Left kidney (tissue), 2 donors: ENCODE measurements around the gene HERPUD1. TPM values are rescaled to one million over a fixed set of nuclear protein-coding genes. Genes with fewer than 3 reads are reported as not detected.
"Not testable (repeated sequence)": the region's sequence is repeated elsewhere in the genome, so short reads cannot be mapped to it uniquely, and the experiment has no call there.

Source experiments
- DNase-seq: peaks from one replicate; pipeline ENCODE4 v3.0.0-alpha.2; 2013
- polyA plus RNA-seq: library from polyadenylated mRNA; unstranded; fragments of 120-200 nt; gene quantifications from one replicate; pipeline ENCODE4 v1.2.1, GENCODE V29; 2013; ENCODE audit not compliant: insufficient read length

HERPUD1 gene
- polyA plus RNA-seq, 1 donor: 117 TPM

DNA sequence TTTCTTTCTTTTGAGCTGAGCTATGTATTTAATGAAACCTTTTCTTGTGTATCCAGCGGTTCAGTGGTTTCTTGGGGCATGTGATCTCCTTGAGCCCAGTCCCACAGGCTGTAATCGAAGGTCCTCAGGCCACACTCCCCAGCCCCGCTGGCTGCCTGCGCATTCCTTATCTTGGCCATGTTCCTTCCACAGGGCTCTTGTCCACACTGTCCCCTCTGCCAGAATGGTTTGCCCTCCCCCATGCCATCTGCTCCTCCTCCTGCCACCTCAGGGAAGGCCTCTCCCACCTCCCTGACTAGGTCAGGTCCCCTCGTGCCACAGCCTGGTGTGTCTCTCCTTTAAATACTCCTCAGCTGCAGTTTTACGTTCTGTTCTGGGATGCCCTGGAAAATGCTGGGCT, 45.3 kb downstream of the HERPUD1 start:
- no peak for DNase-seq

DNA sequence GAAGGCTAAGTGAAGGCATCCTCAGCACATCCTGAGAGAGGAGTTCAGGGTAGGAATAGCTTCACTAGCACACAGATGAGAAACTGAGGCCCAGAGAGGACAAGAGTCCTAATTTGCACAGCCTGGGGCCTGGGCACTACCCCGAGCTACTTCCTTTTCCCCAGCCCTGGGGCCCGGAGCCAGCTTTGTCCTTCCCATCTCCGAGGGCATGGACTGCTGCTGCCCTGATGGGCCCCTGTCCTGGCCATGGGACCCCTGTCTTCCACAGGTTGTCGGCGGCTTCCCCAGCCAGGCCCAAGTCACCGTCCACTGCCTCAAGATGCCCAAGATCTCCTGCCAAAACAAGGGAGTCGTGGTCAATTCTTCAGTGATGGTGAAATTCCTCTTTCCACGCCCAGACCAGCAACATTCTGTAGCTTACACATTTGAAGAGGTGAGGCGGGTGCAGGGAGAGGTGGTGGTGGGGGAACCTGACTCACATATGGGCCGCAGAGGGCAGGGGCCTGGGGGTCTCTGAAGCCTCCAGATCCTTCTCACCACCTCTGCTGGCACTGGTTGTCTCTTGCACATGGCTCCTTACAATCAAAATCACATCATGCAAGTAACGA, 46.0 kb downstream of the HERPUD1 start:
- no peak for DNase-seq

DNA sequence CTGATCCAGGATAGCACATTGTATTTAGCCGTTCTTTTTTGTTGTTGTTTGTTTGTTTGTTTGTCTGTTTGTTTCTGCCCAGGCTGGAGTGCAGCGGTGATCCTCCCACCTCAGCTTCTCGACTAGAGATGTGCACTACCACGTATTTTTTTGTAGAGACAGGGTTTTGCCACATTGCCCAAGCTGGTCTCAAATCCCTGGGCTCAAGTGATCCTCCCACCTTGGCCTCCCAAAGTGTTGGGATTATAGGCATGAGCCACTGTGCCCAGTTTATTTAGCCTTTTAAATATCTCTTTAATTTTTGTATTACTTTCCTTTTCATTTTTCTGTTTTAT, 48.2 kb downstream of the HERPUD1 start:
- DNase-seq: no peak

DNA sequence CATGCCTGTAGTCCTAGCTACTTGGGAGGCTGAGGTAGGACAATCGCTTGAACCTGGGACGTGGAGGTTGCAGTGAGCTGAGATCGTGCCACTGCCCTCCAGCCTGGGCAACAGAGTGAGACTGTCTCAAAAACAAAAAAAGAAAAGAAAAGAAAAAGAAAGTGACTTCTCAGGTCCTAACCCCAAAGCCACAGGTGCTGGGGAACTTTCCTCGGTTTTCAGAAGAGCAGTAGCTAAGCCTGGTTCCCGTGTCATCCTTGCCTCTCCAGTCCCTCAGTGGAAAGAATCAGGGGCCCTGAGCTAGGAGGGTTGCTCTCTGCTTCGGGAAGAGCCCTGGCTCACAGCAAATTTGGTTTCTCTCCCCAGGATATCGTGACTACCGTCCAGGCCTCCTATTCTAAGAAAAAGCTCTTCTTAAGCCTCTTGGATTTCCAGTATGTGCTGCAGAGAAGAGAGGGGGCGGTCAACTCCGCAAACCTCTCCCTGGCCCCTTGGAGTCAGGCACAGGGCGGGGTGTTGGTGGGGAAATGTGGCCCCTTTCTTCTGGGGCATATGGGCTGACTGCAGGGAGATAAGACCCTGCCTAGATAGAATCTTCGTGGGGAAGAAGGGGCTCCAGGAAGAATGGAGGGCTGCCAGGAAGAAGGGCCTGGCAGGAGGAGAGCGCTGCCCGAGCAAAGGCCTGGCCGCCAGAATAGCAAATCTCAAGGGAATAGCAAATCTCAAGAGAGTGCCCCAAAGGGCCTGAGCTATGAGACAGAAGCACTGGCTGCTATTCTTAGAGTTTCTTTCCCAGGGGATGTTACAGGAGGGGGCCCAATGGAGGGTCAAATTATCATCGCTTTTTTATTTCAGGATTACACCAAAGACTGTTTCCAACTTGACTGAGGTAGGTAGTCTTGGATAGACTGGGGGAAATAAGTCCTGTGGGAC, 49.1 kb downstream of the HERPUD1 start:
- no peak for DNase-seq

DNA sequence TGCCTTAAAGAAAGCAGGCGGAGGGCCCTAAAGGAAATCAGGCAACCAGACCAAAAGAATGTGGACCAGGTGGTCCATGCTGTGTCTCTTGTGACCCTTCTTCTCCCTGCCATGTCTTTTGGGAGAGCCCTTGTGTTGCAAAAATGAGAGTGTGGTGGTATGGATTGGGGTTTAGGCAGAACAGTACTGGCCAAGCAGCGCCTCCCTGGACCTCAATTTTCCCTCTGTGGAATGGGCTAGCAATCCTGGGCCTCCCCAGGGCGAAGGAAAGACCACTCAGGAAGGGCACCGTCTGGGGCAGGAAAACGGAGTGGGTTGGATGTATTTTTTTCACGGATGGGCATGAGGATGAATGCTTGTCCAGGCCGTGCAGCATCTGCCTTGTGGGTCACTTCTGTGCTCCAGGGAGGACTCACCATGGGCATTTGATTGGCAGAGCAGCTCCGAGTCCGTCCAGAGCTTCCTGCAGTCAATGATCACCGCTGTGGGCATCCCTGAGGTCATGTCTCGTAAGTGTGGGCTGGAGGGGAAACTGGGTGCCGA, 49.9 kb downstream of the HERPUD1 start:
- DNase-seq: no peak

DNA sequence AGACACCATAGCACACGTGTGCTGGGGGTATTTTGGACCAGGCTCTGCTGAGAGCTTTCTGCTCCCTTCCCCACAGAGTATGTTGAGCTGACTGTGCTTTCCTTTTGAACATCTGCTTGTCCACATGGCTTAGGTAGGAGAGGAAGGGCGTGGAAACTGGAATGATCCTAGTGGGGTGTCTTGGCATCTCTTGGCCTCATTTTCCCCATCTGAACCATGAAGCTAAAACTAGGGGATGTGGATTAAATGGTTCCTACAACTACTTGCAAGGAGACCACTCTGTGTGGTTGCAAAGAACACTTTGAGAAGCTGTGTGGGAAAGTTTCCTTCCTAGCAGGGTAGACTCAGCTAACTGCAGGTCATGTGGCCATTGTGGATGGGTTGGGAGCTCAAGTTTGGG, 50.8 kb downstream of the HERPUD1 start:
- DNase-seq: no peak

DNA sequence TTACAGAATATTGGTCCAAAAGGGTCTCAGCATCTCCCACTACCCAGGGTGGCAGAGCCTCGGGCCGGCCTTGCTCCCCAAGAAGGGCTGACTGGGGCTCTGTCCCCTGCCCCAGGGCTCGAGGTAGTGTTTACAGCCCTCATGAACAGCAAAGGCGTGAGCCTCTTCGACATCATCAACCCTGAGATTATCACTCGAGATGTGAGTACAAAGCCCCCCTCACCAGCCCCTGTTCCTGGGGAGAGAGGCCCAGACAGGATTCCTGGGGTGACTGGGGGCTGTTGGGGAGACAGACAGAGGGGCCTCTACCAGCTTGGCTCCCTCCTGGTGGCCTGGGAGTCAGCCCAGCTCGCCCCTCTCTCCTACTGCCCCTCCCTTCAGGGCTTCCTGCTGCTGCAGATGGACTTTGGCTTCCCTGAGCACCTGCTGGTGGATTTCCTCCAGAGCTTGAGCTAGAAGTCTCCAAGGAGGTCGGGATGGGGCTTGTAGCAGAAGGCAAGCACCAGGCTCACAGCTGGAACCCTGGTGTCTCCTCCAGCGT, 51.3 kb downstream of the HERPUD1 start:
- DNase-seq: no peak

DNA sequence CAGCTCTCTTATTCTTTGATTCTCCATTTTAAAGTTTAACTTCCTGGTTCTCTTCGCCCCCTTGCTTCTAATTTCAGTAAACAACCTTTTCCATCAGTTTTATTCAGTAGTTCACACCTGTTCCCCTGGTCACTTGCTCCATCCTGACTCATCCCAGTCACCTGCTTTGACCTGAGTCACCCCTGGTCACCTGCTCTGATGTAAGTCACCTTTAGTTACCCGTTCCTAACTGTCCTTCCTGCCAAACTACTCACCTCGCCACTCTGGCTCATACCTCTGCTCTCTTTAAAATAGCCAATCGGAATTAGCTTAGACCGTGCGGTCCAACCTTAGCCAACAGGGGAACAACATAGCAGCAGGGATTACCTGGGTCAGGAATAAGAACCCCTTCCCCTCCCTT, 52.7 kb downstream of the HERPUD1 start:
- DNase-seq: no peak

DNA sequence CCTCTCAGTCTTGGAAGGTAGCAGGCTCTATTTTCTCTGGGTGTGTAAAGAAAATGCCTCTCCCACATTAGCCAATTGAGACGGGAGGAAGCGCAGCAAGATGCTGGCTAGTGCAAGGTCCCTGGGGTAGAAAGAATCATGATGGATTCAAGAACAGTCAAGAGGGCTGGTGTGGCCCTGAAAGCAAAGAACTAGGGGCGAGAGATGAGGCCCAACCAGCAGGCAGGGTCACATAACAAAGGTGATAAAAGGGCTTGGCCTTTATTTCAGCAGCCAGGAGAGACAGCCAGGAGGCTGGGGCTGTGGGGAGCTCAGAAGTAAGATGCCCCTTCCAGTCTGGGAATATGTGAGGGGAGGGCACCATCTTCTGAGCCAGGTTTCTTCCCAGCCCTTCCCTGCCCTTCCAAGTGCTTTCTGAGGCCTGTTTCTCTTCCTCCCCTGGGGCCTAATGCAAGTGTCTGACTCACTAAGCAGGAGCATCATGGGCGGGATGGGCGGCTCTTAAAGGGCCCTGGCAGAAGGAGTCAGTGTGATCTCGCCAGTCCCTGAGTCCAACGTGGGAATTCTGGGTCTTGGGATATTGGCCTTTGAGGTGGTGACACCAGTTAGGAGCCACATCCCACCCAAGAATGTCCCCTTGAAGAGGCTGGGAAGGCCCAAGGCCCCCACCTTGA, 53.5 kb downstream of the HERPUD1 start:
- no peak for DNase-seq

DNA sequence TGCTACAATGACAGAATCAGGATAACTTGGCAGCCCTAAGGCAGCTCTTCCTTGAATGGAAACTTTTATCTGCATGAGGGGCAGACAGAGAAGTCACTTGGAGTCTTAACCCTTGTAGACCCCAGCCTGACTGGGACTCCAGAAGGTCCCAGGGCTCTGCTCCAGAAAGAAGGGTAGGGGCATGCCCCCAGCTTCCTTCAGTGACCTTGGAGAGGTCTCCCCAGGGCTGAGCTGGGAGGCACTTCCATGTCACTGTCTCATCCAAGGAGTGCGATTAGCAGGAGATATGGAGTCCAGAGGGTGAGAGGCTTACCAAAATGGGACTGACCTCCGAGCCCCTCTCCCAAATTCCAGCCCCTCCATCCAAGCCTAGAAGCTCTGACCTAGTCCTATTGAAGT, 54.0 kb downstream of the HERPUD1 start:
- DNase-seq: no peak

DNA sequence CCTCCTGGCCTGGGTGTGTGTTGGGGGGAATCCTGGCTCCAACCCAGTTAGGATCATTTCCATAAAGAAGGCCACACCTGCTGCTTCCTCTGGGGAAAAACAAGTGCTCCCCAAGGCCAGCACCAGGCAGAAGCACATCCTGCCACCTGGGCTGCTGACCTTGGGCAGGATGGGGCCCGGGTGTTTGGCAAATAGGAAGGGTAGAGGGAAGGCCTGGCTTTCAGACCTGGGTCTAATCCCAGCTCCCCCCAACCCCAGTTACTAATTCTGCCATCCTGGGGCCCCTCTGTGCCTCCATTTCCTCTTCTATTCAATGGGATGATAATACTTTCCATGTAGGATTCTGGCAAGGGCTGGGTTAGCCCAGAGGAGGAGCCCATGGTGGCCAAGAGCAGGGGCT, 54.4 kb downstream of the HERPUD1 start:
- DNase-seq: no peak

DNA sequence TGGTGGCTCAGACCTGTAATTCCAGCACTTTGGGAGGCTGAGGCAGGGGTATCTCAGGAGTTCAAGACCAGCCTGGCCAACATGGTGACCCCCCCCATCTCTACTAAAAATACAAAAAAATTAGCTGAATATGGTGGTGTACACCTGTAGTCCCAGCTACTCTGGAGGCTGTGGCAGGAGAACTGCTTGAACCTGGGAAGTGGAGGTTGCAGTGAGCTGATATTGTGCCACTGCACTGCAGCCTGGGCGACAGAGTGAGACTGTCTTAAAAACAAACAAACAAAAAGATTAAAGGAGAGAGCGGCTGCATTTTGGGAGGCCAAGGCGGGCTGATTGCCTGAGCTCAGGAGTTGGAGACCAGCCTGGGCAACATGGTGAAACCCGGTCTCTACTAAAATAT, 55.0 kb downstream of the HERPUD1 start:
- DNase-seq: not testable (repeated sequence)

DNA sequence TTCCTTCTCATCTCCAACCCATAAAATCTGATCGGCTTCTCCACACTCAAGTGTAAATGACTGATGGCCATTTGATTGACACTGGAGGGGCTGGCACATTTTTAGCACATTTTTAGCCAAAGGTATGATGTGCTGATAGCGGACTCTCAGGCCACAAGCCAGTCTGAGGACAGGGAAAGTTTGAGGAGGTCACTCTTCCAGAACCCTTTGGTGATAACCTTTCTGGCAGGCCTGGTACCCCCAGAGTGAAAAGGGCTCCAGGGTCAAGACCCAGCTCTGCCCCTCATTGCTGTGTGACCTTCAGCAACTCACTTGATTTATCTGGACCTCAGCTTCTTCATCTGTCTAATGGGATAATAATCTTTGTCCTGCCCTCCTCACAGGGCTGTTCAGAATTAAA, 55.8 kb downstream of the HERPUD1 start:
- no peak for DNase-seq

DNA sequence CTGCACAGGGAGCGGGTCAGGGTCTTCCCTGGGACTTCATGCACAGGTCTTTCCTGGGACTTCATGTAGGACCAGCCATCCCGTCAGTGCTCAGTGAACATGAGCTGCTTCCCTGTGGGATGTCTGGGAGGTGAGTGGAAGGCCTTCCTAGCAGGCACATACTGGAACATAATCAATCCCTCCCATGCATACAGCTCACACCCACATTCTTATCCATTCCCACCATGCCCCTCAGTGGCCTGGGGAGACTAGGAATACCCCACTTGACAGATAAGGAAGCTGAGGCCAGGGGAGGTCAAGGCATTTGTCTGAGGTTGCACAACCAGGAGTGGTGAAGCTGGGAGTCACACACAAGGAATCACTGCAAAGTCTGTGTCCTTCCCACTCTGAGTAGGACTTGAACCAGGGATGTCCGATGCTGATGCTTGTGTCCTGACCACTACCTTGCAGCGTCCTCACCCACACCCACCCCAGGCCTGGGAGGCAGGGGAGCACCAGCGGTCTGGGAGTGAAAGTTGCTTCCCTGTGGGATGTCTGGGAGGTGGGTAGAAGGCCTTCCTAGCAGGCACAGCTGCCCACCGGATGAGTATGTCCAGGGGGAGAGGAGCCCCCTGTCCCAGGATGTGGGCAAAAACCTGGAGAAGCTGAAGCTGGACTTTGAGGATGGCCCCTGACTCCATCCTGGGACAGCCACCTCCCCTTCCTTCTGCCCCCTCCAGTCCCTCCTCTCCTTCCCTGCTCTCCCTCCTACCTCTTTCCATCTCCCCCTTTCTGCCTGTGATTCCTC, 56.4 kb downstream of the HERPUD1 start:
- no peak for DNase-seq

DNA sequence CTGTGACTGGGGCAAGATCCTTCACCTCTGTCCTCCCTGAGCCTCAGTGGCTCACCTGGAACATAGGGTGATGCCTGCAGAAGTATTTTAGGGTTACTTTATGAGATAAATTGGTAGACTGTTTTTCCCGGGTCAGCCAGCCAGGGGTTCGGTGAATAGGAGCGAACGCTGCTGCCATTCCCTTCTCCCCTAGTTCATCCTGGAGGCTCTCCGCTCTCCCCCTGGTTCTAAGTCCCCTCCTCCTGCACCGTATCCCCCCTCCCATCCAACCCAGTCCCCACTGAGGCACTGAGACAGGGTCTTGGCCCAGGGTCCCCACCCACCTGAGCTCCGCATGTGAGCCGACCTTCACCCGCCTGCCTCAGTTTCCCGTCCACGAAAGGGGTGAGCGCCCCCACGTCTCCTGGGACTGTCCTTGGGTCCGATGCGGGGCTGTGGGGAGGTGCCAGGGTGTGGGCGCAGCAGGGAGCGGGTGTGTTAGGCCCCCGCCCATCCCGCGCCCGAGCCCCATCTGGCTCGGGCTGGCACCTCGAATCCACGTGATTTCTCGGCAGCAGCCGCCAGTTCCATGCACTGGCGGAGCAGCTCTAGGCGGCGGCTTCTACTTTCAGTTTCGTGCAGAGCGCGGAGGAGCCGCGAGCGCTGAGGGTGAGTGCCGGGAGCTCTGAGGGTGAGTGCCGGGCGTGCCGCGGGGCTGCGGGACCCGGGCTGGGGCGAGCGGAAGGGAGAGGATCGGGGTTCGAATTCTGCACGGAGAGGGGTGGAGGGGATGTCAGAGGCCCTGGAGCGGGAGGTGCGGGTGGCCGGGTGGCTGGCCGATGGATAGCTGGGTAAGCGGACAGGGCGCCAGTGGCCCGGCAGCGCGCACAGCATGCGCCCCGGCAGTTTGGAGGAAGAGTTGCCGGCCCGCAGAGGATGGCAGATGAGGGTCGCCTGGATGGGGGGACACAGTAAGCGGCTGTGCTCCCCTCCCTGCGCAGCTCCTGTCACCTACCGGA, 57.3 kb downstream of the HERPUD1 start, which contains the start of gene NLRC5:
Gene NLRC5 (plus strand): TSS at position 610 of the 998 bp plus-strand sequence. CDS start 31,156 bp downstream, outside the sequence.
- DNase-seq: peak; percentile 66

DNA sequence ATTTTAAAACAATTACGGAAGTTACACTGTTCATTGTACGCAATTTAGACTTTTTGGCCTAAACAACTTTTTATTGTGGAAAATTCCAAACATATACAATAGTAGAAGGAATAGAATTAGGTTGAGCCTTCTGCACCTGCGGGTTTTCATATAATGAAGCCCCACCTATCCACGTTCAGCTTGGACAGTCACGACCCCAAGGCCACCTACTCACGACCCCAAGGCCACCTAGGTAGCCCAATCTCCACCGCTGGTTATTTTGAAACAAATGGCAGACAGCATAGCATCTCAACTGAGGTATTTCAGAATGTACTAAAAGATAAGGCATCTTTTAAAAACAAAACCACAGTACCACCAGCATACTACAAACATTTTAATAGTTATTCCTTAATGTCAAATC, 58.0 kb downstream of the HERPUD1 start:
- no peak for DNase-seq

DNA sequence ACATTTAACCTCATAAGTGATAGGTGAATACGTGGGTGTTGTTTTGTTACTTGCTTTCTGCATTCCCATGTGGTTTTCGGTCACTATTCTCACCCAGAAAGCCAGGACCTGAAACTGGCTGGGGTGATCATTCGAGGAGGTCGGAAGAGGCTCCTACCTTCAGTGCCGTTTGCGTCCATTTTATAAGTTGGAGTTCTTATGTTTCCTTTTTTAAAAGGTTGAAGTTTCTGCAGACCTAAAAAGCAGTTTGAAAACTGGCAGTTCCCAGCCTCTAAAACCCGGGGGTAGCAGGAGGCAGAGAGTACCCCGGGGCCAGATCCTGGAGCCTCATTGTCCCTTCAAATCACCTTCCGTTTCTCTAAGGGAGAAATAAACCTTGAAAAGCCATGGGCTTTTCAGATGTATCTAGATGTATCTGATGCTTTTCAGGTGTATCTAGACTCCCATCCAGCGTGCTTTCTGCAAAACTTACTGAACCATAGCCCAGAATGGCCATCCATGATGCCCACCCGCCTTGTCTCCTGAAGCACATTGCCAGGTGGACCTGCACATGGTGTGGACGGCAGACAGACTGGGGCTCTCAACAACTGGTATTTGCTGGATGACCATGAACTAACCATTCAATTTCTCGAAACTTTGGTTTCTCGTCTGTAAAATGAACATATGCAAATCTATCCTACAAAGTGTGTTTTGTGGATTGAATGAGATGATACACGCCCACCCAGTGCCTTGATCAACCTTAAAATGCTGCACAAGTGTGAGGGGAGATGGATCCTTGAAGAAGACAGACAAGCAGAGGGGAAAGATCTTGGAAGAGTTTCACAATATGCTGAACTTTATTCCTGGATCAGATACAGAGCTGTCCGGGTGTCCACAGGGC, 58.7 kb downstream of the HERPUD1 start:
- no peak for DNase-seq

DNA sequence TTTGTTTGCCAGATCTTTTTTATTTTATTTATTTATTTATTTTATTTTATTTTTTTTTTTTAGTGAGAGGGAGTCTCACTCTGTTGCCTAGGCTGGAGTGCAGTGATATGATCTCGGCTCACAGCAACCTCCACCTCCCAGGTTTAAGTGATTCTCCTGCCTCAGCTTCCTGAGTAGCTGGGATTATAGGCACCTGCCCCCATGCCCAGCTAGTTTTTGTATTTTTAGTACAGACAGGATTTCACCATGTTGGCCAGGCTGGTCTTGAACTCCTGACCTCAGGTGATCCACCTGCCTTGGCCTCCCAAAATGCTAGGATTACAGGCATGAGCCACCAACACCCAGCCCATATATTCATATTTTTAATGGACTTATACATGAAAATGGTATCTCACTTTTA, 60.5 kb downstream of the HERPUD1 start:
- not testable (repeated sequence) for DNase-seq

DNA sequence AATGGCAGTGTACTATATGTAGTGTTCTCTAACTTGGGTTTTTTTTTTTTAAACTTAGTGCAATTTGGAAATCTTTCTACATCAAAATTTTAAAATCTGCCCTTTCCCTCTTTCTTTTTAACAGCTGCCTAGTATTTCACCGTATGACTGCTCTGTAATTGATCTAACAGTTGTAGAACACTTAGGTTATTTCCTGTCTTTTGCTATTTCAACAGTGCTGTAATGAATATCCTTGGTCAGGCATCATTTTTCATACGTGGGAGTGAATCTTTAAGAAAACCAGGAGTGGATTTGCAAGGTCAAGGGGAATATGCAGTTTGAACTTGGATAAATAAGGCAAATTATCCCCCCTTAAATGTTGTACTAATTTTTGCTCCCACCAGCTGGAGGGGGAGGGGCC, 61.3 kb downstream of the HERPUD1 start:
- DNase-seq: no peak
